ENCODE results near the gene TXLNA.

Gene TXLNA

DNA sequence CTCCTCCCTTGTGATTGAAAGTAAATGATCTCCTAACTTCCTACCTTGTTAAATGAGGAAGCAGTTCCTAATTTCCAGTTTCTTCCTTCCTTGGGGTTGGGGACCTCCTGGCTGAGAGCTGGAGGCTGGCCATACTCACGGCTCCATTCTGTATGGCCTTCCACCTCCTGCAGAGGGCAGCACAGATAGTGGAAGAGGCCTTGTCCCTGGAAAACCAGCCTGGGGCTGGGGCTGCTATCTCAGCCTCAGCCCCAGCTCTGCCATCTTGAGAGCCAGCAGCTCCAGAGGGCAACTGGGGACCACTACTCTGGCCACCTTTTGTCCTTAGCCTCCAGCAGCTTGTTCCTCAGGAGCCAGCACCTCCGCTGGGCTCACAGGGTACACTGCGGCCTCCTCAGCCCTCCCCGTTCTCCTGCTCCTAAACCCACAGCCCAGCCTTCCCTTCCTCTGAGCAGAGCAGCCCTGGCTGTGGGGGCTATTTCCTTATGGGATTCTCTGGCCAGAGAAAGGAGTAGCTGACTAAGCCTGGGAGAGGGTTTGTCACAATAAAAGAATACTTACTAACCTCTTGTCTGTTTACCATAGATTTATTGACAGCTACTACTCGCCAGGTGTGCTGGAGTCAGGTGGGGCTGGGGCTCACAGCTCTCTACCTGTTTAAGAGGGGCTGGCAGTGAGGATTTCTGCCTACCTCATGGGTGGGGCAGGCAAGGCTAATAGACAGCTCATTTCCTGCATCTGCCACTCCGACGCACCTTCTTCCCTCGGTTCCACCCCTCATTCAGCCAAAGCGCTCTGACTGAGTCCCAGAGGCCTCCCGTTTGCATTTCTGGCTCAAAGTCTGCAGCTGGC, 36.4 kb downstream of the TXLNA start:
- peak; percentile 82 for DNase-seq

DNA sequence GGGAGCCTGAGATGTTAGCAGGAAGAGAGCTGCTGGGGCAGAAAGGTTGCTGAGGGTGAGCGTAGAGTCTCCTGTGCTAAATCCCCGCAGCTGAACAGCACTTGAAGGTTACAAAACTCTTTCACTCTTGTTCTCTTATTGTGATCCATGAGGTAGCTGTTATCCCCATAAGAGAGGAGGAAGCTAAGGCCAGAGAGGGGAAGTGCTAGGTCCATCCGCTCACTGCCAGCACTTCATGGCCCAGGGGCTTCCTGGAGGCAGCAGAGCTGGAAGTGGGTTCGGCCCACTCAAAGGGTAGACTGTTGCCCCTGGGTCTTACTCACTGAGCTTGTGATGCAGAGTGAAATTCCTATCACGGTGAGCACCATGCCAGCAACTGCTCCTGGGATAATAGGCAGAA, 37.1 kb downstream of the TXLNA start:
- no peak for DNase-seq

GRCh38 chr1:32219022-32219421, 39.5 kb downstream of the TXLNA start:
- no peak for DNase-seq

- DNase-seq: no peak
Observed at GRCh38 chr1:32220746-32221580, 41.5 kb downstream of the TXLNA start.

DNA sequence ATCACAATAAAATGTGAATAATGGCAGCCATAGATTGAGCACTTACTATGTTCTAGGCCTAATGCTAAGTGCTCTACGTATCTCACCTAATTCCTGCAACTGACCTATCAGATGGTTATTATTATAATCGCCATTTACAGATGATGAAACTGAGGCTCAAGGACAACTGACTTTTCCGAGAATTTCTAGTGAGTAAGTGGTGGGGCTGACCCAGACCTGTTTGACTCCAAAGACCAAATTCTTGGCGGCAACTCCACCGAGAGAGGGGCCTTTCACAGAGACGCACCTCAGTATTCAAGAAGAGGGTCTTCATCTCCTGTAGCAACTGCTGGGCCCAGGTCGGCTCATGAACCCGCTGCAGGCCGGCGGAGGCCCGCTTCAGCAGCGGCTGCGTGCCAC, 42.1 kb downstream of the TXLNA start:
- no peak for DNase-seq

DNA sequence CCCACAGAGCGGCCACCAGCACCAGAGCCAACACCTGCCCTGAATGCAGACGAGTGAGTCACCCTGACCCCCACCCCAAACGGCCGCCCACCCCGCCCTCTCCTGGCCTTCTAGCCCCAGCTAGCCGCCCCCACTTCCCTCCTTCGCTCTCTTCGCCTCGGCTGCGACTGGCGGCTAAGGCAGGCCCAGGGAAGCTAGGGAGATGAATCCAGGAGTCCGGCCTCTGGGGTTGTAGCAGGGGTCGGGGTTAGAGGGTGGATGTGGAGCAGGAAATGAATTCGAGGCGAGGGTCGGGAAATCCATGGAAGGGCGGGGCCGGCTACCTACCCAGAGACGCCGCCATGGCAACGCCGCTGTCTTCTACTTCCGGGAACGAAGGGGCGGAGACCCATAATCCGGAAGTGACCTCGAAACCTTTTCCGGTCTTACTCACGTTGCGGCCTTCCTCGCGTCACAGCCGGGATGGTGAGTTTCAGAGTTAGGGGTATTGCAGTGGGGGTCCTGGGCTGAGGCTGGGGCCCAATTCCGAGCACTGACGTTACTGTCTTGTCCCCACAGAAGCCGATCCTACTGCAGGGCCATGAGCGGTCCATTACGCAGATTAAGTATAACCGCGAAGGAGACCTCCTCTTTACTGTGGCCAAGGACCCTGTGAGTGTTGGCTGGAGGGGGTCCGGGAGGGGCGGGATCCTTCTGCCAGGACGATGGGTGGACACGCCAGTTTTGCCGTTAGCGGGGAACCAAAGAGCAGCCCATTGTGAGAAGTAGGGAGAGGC, 42.7 kb downstream of the TXLNA start, which contains the start of the genes EIF3I and TMEM234:
TSS of gene EIF3I (plus strand) at position 428 of the 776 bp plus-strand sequence. CDS start at position 463, 35 bp downstream.
TSS of gene TMEM234 (minus strand) at position 374 of the 776 bp plus-strand sequence. CDS start at position 343, 31 bp downstream.
- peak; percentile 98 for DNase-seq

DNA sequence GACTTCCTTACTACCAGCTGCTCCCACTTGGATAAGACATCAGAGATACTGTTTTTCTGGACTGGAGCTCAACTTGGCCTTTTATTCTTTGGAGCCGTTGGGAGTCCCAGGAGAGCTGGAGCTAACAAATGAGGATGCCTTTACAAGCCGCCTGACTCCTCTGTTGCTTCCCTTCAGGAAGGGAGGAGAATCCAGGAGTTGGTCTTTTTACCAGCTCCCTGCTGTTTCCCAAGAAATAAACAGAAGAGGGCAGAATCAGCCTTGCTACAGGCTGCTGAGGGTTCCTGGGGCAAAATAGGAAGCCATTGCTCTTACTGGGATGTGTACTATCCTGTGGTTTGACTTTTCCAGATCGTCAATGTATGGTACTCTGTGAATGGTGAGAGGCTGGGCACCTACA, 44.2 kb downstream of the TXLNA start:
- DNase-seq: no peak

DNA sequence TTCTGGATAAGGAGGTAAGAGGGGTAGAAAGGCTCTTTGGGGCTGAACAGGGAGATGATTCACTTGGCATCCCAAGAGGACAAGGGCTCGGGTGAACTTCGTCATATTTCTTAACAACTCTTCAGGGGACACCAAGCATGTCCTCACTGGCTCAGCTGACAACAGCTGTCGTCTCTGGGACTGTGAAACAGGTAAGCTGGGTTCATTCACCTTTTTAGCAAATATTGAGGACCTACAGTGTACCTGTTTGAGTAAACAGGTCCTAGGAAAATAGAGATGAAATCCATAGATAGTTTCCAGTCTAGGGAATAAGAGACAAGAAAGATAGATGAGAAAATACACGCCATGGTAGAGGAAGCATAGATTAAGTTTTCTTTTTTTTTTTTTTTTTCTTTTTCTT, 44.8 kb downstream of the TXLNA start:
- no peak for DNase-seq

DNA sequence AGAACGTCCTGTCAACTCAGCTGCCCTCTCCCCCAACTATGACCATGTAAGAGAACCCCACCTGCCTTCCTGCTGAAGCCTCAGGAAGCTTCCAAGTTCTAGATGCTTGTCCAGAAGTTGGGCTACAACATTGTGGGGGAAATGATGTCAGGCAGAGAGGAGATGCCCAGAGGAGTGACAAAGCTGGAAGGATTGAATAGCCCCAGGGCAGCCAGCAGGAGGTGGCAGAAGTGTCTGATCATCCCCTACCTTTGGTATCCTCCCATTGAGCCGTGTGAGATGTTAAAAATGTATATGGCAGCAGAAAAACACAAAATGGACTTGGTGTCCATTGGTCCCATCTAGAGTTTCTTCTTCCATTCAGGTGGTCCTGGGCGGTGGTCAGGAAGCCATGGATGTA, 49.3 kb downstream of the TXLNA start:
- DNase-seq: no peak

DNA sequence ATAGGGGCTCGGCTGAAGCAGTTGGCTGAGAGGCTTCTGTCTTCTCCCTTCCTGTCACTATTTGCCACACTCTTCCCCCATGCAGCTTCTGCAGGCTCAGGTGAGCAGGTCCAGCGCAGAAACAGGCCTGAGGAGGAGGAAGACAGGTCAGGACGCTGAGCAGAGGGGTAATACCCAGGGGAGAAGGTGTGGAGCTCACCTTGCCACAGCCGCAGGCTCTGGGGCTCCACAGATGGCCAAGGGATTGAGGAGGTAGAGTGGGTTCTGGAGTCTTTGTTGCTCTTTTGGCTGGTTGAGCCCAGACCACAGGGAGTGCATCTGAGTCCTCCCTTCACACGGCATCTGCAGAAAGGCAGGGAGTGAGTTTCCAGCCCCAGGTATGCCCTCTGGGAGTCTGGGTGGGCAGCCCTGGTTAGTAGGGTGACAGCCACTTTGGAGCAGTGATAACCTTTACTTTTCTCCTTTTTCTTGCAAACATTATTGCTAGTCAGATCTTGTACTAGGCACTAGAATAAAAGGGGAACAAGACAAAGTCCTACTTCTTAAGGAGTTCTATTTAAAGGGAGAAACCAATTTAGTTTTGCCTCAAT, 52.5 kb downstream of the TXLNA start:
- DNase-seq: no peak

- no peak for DNase-seq
Observed at GRCh38 chr1:32232558-32233304, 53.3 kb downstream of the TXLNA start.

DNA sequence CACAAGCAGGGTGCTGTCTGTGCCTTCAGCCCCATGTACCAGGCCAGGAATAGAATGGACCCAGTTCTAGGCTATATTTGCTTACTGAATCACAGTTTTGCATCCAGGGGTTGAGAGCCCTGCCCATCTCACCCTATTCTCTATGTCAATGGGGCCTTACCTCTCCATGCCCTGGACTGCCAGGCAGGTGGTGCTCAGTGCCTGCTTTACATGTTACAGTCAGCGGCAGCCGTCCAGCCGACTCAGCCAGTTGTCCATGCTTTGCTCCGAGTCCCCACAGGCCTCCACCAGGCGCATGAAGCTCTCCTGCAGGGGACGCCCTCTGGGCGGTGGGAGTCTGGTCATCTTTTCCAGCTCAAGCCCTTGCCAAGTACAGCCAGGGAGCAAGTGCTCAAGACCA, 55.3 kb downstream of the TXLNA start:
- DNase-seq: no peak

- DNase-seq: no peak
Observed at GRCh38 chr1:32239337-32239736, 59.9 kb downstream of the TXLNA start.

- no peak for DNase-seq
Observed at GRCh38 chr1:32239790-32240139, 60.3 kb downstream of the TXLNA start.

- DNase-seq: peak; percentile 90
Observed at GRCh38 chr1:32240140-32240951, 60.9 kb downstream of the TXLNA start.

DNA sequence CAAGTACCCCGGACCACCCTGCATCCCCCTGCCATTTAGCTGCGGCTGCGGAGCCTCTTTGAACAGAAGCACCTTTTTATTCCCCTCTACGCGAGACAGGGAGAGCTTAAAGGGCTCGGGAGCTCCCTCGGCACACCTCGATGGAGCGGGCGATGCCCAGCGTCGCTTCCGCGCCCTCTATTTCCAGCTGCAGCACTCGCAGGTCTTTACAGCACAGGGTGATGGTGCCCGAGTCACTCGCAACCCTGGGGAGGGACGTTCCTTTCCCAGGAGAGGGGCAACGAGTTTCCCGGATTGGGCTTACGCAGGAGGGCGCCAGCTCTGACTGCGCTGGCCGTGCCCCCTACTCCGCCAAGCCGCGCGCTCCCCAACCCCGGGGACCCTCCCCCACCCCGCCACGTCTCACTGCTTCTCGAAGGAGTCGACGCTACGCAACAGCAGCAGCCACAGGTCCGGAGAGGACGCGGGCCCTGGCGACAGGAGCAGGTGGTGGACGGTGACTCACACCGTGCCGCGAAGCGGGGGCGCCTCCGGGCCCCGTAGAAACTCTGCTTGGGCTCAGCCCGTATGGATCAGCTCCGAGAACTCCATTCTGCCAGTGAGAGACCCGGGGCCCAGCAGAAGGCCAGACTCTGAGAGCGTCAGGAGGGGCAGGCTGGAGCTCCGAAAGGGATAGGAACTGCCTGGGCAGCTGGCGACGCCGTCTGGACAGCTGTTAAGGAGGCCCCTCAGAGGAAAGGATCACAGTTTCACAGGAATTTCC, 61.7 kb downstream of the TXLNA start:
- DNase-seq: peak; percentile 87

DNA sequence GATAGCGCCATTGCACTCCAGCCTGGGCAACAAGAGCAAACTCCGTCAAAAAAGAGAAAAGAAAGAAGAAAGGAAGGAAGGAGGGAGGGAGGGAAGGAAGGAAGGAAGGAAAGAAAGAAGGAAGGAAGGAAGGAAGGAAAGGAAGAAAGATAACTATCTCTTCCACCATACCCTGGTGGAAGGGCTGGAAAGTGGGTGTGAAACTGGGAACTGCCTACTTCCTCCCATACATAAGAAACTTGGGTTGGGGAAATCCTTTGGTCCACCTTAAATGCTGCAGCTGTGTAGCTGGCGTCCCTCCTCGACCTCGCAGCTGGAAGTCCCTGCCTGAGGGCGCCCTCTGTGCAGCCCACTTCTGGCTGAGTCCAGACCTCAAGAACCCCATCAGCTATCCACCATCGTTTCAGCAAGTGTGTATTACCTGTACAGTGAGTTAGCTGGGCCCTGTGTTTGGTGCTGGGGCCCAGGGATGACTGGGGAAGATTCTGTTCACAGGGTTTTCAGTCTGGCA, 62.9 kb downstream of the TXLNA start:
- DNase-seq: peak; percentile 65

- no peak for DNase-seq
Observed at GRCh38 chr1:32246888-32247273, 67.4 kb downstream of the TXLNA start, which contains the start of gene FAM167B. TSS of gene FAM167B (plus strand) at chr1:32247222. CDS start at chr1:32247422, 200 bp downstream.

GRCh38 chr1:32247452-32247851, 68.0 kb downstream of the TXLNA start:
- no peak for DNase-seq
